Nephron progenitor cell (in vitro differentiated cells): Measurements from ENCODE around the gene MYT1.
"Not testable (repeated sequence)": the region's sequence is repeated elsewhere in the genome, so short reads cannot be mapped to it uniquely, and the experiment has no call there.

Experiments
- DNase-seq: peaks from one replicate; pipeline ENCODE4 v3.0.0; 2021
- H3K27ac Mint-ChIP-seq: 2 replicates; pipeline ENCODE4 v1.8.0; 2021; ENCODE audit warnings: mild to moderate bottlenecking, moderate library complexity, mixed read lengths
- H3K27me3 Mint-ChIP-seq: 2 replicates; pipeline ENCODE4 v1.8.0; 2021; ENCODE audit warnings: mild to moderate bottlenecking, low read depth, mixed read lengths; ENCODE audit not compliant: poor library complexity
- H3K36me3 Mint-ChIP-seq: 2 replicates; pipeline ENCODE4 v1.8.0; 2021; ENCODE audit warnings: low read depth, mixed read lengths
- H3K4me1 Mint-ChIP-seq: 2 replicates; pipeline ENCODE4 v1.8.0; 2021; ENCODE audit warnings: mixed read lengths
- H3K4me3 Mint-ChIP-seq: 2 replicates; pipeline ENCODE4 v1.8.0; 2021; ENCODE audit warnings: mild to moderate bottlenecking, moderate library complexity, mixed read lengths
- H3K9me3 Mint-ChIP-seq: 2 replicates; pipeline ENCODE4 v1.8.0; 2021; ENCODE audit warnings: mild to moderate bottlenecking, moderate library complexity, mixed read lengths
- CTCF ChIP-seq: fragments of 200-600 bp; sonication (generic); IDR thresholded peaks from 2 replicates; pipeline ENCODE4 v1.5.0; 2021; ENCODE audit warnings: antibody characterized with exemption

MYT1 gene

DNA sequence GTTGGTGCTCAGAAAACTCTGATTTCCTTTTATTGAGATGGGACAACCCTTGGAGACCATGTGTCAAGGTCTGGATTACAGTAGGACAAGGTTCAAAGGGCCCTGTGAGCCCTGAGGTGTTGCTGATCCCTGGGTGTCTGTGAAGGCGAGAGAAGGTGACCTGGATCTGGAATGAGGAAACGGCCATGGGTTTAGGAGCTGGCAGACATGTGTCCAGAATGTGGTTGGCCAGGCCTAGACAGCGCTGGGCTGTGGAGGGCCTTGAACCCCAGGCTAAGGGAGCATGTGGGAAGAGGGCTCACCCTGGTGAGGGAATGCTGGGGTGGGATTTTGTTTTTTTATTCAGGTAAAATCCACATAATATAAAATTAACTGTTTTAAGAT lies 116.2 kb downstream of the MYT1 start:
- Mint-ChIP-seq H3K27ac (no peak overlapping the region), H3K4me1 (no peaks in the 10 kb centered on the region), H3K27me3 (peaks cover 11% of the 10 kb centered on the region), H3K4me3 (no peak overlapping the region), H3K9me3 (peaks cover 18% of the 10 kb centered on the region), H3K36me3 (peaks cover 15% of the 10 kb centered on the region)
- TF ChIP-seq CTCF = no peak
- DNase-seq = no peak

DNA sequence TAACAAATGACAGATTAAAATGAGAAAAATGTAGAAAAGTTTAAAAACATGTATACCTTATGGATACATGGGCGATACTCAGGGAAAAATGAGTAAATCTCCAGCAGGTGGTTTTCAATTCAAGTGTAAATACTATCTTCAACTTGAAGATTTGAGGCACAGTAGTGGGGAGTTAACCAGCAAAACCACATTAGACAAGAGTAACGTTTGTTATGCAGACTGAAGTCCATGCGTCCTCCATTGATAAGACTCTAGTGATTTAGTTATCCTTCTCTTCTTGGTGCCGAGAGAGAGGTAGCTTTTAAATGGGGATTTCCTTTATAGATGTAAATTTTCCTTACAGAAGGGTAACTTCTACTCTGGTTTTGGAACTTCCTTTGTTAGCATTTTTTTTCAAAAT lies 119.4 kb downstream of the MYT1 start:
- peaks cover 11% of the 10 kb centered on the region for H3K27me3 Mint-ChIP-seq
- H3K36me3 Mint-ChIP-seq = peaks cover 5% of the 10 kb centered on the region
- H3K4me3 Mint-ChIP-seq = no peak overlapping the region
- no peaks in the 10 kb centered on the region for H3K4me1 Mint-ChIP-seq
- H3K27ac Mint-ChIP-seq = no peak overlapping the region
- H3K9me3 Mint-ChIP-seq = peaks cover 18% of the 10 kb centered on the region
- DNase-seq = no peak
- TF ChIP-seq CTCF = no peak

DNA sequence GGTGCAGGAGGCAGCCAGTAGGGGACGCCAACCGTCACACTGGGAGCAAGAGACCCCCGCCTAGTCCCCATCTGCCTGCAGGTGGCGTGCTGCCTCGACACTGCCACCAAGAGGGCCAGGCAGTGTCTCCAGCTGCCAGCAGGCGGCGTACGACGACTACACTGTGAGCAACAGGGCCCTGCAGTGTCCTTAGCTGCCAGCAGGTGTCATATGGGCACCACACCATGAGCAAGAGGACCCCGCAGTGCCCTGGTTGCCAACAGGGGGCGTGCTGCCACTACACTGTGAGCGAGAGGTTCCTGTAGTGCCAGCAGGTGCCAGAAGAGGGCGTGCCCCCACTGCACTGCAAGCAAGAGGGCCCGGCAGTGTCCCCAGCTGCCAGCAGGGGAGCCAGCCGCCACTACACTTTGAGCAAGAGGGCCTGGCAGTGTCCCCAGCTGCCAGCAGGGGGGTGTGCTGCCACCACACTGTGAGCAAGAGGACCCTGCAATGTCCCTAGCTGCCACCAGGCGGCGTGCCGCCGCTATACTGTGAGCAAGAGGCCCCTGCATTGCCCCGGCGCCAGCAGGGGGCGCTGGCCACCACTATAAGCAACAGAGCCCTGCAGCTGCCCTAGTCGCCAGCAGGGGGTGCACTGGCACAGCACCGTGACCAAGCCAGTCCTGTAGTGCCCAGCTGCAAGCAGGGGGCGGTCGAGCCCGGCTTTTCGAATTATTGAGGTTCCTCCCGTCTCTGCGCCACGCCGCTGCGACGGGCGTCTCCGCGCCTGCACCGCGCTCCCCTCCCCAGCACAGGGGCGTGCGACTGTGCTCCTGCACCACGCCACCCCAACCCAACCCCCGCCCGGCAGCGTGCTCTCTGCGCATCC lies 121.6 kb downstream of the MYT1 start:
- H3K4me3 Mint-ChIP-seq, H3K4me1 Mint-ChIP-seq, H3K27ac Mint-ChIP-seq, H3K36me3 Mint-ChIP-seq: not testable (repeated sequence)
- DNase-seq = peak; percentile 46
- peaks cover 18% of the 10 kb centered on the region for H3K9me3 Mint-ChIP-seq
- peak; percentile 63 for TF ChIP-seq CTCF
- H3K27me3 Mint-ChIP-seq = peaks cover 11% of the 10 kb centered on the region

DNA sequence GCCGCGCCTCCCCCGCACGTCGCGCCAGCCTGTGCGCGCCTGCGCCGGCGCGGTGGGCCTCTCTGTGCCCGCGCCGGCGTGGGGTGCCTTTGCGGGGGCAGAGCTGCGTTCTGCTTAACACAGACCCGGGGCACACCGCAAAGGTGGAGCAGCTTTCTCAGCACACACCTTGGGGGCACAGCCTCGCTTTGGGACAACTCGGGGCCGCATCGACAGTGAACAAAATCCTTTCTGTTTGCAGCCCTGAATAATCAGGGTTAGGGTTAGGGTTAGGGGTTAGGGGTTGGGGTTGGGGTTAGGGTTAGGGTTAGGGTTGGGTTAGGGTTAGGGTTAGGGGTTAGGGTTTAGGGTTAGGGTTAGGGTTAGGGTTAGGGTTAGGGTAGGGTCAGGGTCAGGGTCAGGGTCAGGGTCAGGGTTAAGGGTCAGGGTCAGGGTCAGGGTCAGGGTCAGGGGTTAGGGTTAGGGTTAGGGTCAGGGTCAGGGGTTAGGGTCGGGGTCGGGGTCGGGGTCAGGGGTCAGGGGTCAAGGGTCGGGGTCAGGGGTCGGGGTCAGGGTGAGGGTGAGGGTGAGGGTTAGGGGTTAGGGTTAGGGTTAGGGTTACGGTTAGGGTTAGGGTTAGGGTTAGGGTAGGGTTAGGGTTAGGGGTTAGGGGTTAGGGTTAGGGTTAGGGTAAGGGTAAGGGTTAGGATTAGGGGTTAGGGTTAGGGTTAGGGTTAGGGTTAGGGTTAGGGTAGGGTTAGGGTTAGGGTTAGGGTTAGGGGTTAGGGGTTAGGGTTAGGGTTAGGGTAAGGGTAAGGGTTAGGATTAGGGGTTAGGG lies 122.4 kb downstream of the MYT1 start:
- not testable (repeated sequence) for H3K4me1 Mint-ChIP-seq, H3K27me3 Mint-ChIP-seq, H3K4me3 Mint-ChIP-seq, DNase-seq, H3K36me3 Mint-ChIP-seq, H3K27ac Mint-ChIP-seq
- peaks cover 18% of the 10 kb centered on the region for H3K9me3 Mint-ChIP-seq

DNA sequence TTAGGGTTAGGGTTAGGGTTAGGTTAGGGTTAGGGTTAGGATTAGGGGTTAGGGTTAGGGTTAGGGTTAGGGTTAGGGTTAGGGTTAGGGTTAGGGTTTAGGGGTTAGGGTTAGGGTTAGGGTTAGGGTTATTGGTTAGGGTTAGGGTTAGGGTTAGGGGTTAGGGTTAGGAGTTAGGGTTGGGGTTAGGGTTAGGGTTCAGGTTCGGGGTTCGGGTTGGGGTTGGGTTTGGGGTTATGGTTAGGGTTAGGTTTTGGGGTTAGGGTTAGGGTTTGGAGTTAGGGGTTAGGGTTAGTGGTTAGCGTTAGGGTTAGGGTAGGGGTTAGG lies 123.0 kb downstream of the MYT1 start:
- DNase-seq, H3K4me3 Mint-ChIP-seq, H3K27me3 Mint-ChIP-seq, H3K27ac Mint-ChIP-seq, H3K36me3 Mint-ChIP-seq, H3K4me1 Mint-ChIP-seq: not testable (repeated sequence)
- H3K9me3 Mint-ChIP-seq = peaks cover 18% of the 10 kb centered on the region
